HepG2 (cell line): ENCODE measurements around the gene PATL1. TPM values are rescaled to one million over a fixed set of nuclear protein-coding genes. Genes with fewer than 3 reads are reported as not detected.

Experiments used
- DR1 ChIP-seq: sonication (generic); formaldehyde crosslinking; IDR thresholded peaks from 2 replicates; pipeline ENCODE4 v1.8.0; 2021; ENCODE audit warnings: mild to moderate bottlenecking, missing genetic modification reagents, inconsistent platforms
- ETV6 ChIP-seq: sonication (generic); formaldehyde crosslinking; conservative IDR thresholded peaks from 2 replicates; pipeline ENCODE4 v1.4.0; 2020; ENCODE audit warnings: missing genetic modification reagents
- GABPB1 ChIP-seq: IDR thresholded peaks from 2 replicates; pipeline ENCODE4 v1.6.1; 2016; ENCODE audit warnings: mild to moderate bottlenecking, missing genetic modification reagents, moderate library complexity, missing compliant biosample characterization
- GPN1 ChIP-seq: sonication (generic); formaldehyde crosslinking; IDR thresholded peaks from 2 replicates; pipeline ENCODE4 v1.5.1; 2020; ENCODE audit warnings: missing genetic modification reagents, borderline replicate concordance
- KLF11 ChIP-seq: IDR thresholded peaks from 2 replicates; pipeline ENCODE4 v1.6.1; 2016; ENCODE audit warnings: missing compliant biosample characterization
- KLF12 ChIP-seq: sonication (generic); formaldehyde crosslinking; IDR thresholded peaks from 2 replicates; pipeline ENCODE4 v1.4.0; 2020; ENCODE audit warnings: missing genetic modification reagents, borderline replicate concordance
- NR2C2 ChIP-seq: sonication (generic); formaldehyde crosslinking; IDR thresholded peaks from 2 replicates; pipeline ENCODE4 v1.4.0; 2020; ENCODE audit warnings: missing genetic modification reagents, mild to moderate bottlenecking, moderate library complexity, borderline replicate concordance
- RAD51 ChIP-seq: fragments of 450-650 bp; IDR thresholded peaks from 2 replicates; pipeline ENCODE4 v1.6.1; 2016; ENCODE audit warnings: borderline replicate concordance
- SP4 ChIP-seq: sonication (generic); formaldehyde crosslinking; IDR thresholded peaks from 2 replicates; pipeline ENCODE4 v1.8.1; 2023; ENCODE audit warnings: mild to moderate bottlenecking, missing genetic modification reagents
- STAT5B ChIP-seq: sonication (generic); formaldehyde crosslinking; IDR thresholded peaks from 2 replicates; pipeline ENCODE4 v1.4.0; 2020; ENCODE audit warnings: missing genetic modification reagents
- YEATS2 ChIP-seq: sonication (generic); formaldehyde crosslinking; IDR thresholded peaks from 2 replicates; pipeline ENCODE4 v1.4.0; 2020; ENCODE audit warnings: missing genetic modification reagents, borderline replicate concordance
- ZNF569 ChIP-seq: sonication (generic); formaldehyde crosslinking; IDR thresholded peaks from 2 replicates; pipeline ENCODE4 v1.5.0; 2020; ENCODE audit warnings: mild to moderate bottlenecking, missing genetic modification reagents, moderate library complexity, borderline replicate concordance
- ZNF775 ChIP-seq: sonication (generic); formaldehyde crosslinking; IDR thresholded peaks from 2 replicates; pipeline ENCODE4 v1.4.0; 2020; ENCODE audit warnings: missing genetic modification reagents, mild to moderate bottlenecking, moderate library complexity, borderline replicate concordance
- polyA plus RNA-seq, 8 experiments: library from polyadenylated mRNA; depleted of rRNA in 3 of 8; stranded (reverse) in 7 of 8; unstranded in 1 of 8; fragments of >200 nt; fragmentation: Illumina TruSeq in 4 of 8; extraction: Trizol in 4 of 8; gene quantifications; 2 replicates each; pipeline versions ENCODE4 v1.2.1 to v1.2.3, GENCODE V29; 2011 to 2016; ENCODE audit warnings: low read depth in 4 of 8, missing spikeins in 1 of 8, mixed read lengths in 1 of 8; ENCODE audit not compliant: insufficient read depth in 1 of 8
- total RNA-seq, 5 experiments: library from RNA; depleted of rRNA; stranded (reverse); fragments of >200 nt; fragmentation: Illumina TruSeq; extraction: Trizol; gene quantifications; 2 replicates each; pipeline ENCODE4 v1.2.3, GENCODE V29; 2016; ENCODE audit warnings: low read depth in 1 of 5
- TF ChIP-seq, protein P1 (sequence below): sonication (generic); formaldehyde crosslinking; conservative IDR thresholded peaks from 2 replicates; pipeline ENCODE4 v1.4.0; 2020; ENCODE audit warnings: missing genetic modification reagents
- TF ChIP-seq, protein P2 (sequence below): sonication (generic); formaldehyde crosslinking; IDR thresholded peaks from 2 replicates; pipeline ENCODE4 v1.4.0; 2020; ENCODE audit warnings: mild to moderate bottlenecking, missing genetic modification reagents
- TF ChIP-seq, protein P3 (sequence below): sonication (generic); formaldehyde crosslinking; IDR thresholded peaks from 2 replicates; pipeline ENCODE4 v1.5.0; 2020; ENCODE audit warnings: missing genetic modification reagents
- TF ChIP-seq, protein P4 (sequence below), 2 experiments: sonication (generic) in 1 of 2; formaldehyde crosslinking in 1 of 2; IDR thresholded peaks; 2 replicates each; pipeline versions ENCODE4 v1.4.0 to v1.6.1; 2016 to 2020; ENCODE audit warnings: borderline replicate concordance in 1 of 2, low read depth in 1 of 2, mild to moderate bottlenecking in 1 of 2, missing genetic modification reagents in 1 of 2
- TF ChIP-seq, protein P5 (sequence below): sonication (generic); formaldehyde crosslinking; IDR thresholded peaks from 2 replicates; pipeline ENCODE4 v1.9.0; 2021; ENCODE audit warnings: missing genetic modification reagents, borderline replicate concordance
- TF ChIP-seq, protein P6 (sequence below): sonication (generic); formaldehyde crosslinking; IDR thresholded peaks from 2 replicates; pipeline ENCODE4 v1.8.1; 2023; ENCODE audit warnings: mild to moderate bottlenecking, missing genetic modification reagents

The PATL1 gene
- total and polyA plus RNA-seq, 2 of the 13 experiments (the other 11 are each of a cell fraction or from before 2014, with no cell fraction given): 12.9 to 26.8 TPM

DNA sequence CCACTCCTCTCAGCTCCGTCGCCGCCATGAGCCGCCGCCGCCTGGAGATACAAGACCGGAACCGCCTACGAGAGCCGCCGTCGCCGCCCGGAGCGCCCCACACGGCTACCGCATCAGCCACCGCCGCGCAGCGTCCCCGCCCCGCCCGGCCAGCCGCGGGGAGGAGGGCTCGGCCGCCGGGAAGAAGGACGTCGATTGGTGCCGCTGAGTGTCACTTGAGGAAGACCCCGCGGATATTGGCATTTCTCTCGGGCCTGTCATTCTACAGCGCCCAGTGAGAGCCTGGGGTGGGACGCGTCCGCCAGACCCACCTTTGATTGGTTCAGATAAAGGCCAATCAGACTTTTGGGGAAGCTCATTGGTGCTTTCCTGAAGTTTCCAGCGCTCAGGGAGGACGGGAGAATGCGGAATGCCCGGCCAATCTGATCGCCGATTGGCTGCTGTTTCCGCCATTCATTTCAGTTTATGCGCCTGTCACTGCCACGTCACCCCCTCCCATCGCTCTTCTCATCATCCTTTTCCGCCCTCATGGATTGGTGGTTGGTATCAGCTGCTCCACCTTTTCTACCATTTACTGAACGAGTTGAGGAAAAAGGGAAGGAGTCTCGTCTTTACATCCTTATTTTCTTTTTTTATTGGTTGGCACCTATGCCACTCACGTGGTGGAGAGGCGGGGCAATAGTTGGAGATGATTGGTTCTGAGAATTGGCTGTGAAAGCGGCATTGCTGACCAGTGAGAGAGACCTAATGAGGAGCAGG is 53.0 kb downstream of the PATL1 start, which contains the start of gene OSBP (continued):
- TF ChIP-seq ZNF569: no peak
- no peak for TF ChIP-seq GPN1 (CRISPR knock-in tag)
- TF ChIP-seq SP4 (CRISPR knock-in tag): peak; percentile 75
- no peak for TF ChIP-seq ETV6 (CRISPR knock-in tag)
- peak; percentile 63; the same call in 1 of the 2 replicates for TF ChIP-seq RAD51
- no peak for TF ChIP-seq STAT5B
- peak; percentile 77 for TF ChIP-seq GABPB1 (CRISPR knock-in tag)
- TF ChIP-seq, protein P1, sequence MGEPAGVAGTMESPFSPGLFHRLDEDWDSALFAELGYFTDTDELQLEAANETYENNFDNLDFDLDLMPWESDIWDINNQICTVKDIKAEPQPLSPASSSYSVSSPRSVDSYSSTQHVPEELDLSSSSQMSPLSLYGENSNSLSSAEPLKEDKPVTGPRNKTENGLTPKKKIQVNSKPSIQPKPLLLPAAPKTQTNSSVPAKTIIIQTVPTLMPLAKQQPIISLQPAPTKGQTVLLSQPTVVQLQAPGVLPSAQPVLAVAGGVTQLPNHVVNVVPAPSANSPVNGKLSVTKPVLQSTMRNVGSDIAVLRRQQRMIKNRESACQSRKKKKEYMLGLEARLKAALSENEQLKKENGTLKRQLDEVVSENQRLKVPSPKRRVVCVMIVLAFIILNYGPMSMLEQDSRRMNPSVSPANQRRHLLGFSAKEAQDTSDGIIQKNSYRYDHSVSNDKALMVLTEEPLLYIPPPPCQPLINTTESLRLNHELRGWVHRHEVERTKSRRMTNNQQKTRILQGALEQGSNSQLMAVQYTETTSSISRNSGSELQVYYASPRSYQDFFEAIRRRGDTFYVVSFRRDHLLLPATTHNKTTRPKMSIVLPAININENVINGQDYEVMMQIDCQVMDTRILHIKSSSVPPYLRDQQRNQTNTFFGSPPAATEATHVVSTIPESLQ (CRISPR knock-in tag): no peak
- TF ChIP-seq YEATS2: peak; percentile 50; the same call in 1 of the 2 replicates
- TF ChIP-seq, protein P2, sequence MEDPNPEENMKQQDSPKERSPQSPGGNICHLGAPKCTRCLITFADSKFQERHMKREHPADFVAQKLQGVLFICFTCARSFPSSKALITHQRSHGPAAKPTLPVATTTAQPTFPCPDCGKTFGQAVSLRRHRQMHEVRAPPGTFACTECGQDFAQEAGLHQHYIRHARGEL (CRISPR knock-in tag): no peak
- 0 out of 2 replicates have a peak, but pooled peaks have one; percentile 42 for TF ChIP-seq KLF12
- TF ChIP-seq, protein P3, sequence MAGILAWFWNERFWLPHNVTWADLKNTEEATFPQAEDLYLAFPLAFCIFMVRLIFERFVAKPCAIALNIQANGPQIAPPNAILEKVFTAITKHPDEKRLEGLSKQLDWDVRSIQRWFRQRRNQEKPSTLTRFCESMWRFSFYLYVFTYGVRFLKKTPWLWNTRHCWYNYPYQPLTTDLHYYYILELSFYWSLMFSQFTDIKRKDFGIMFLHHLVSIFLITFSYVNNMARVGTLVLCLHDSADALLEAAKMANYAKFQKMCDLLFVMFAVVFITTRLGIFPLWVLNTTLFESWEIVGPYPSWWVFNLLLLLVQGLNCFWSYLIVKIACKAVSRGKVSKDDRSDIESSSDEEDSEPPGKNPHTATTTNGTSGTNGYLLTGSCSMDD (CRISPR knock-in tag): no peak
- TF ChIP-seq, protein P4, sequence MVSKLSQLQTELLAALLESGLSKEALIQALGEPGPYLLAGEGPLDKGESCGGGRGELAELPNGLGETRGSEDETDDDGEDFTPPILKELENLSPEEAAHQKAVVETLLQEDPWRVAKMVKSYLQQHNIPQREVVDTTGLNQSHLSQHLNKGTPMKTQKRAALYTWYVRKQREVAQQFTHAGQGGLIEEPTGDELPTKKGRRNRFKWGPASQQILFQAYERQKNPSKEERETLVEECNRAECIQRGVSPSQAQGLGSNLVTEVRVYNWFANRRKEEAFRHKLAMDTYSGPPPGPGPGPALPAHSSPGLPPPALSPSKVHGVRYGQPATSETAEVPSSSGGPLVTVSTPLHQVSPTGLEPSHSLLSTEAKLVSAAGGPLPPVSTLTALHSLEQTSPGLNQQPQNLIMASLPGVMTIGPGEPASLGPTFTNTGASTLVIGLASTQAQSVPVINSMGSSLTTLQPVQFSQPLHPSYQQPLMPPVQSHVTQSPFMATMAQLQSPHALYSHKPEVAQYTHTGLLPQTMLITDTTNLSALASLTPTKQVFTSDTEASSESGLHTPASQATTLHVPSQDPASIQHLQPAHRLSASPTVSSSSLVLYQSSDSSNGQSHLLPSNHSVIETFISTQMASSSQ (IDR thresholded peaks at IDR 0.05; ENCODE audit: low read depth): no peak
- TF ChIP-seq, protein P4 (CRISPR knock-in tag; IDR thresholded peaks at IDR 0.05; ENCODE audit: borderline replicate concordance): 0 out of 2 replicates have a peak, but pooled peaks have one; percentile 14
- peak; percentile 17; the same call in 1 of the 2 replicates for TF ChIP-seq NR2C2 (CRISPR knock-in tag)
- TF ChIP-seq, protein P5, sequence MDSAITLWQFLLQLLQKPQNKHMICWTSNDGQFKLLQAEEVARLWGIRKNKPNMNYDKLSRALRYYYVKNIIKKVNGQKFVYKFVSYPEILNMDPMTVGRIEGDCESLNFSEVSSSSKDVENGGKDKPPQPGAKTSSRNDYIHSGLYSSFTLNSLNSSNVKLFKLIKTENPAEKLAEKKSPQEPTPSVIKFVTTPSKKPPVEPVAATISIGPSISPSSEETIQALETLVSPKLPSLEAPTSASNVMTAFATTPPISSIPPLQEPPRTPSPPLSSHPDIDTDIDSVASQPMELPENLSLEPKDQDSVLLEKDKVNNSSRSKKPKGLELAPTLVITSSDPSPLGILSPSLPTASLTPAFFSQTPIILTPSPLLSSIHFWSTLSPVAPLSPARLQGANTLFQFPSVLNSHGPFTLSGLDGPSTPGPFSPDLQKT (CRISPR knock-in tag): no peak
- TF ChIP-seq KLF11 (CRISPR knock-in tag): no peak
- TF ChIP-seq, protein P6, sequence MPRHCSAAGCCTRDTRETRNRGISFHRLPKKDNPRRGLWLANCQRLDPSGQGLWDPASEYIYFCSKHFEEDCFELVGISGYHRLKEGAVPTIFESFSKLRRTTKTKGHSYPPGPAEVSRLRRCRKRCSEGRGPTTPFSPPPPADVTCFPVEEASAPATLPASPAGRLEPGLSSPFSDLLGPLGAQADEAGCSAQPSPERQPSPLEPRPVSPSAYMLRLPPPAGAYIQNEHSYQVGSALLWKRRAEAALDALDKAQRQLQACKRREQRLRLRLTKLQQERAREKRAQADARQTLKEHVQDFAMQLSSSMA (CRISPR knock-in tag): no peak
- TF ChIP-seq DR1 (CRISPR knock-in tag): no peak
- no peak for TF ChIP-seq ZNF775 (CRISPR knock-in tag)
